Endothelial cell of umbilical vein (primary cell): ENCODE results near the gene TRIM24. TPM values are rescaled to one million over a fixed set of nuclear protein-coding genes. Genes with fewer than 3 reads are reported as not detected.

ENCODE experiments used
- BruUV-seq: library from RNA; stranded (reverse); fragments of 400-500 nt; replicated peaks from 2 replicates; lab custom pipeline; 2021; lab: Mats Ljungman, UMichigan
- CTCF ChIA-PET: fragments of 300-600, 350-600 bp; sonication (Branson Sonifier 250); formaldehyde crosslinking; loops from one replicate; lab custom pipeline; 2021; ENCODE audit warnings: antibody characterized with exemption, inconsistent platforms; lab: Charles Lee
- POLR2A ChIA-PET: fragments of 300-600, 350-600 bp; sonication (Branson Sonifier 250); formaldehyde crosslinking; loops from one replicate; lab custom pipeline; 2021; ENCODE audit warnings: antibody characterized with exemption, inconsistent platforms; lab: Charles Lee
- DNase-seq: peaks from one replicate; pipeline ENCODE4 v3.0.0-alpha.2; 2011; ENCODE audit warnings: low read depth, low spot score
- FAIRE-seq: peaks from 2 replicates; lab custom pipeline; 2011; peaks lifted over from hg19 to GRCh38; lab: Jason Lieb, UNC
- H2AFZ ChIP-seq: 2 replicates; pipeline ENCODE4 v1.6.0; 2012; ENCODE audit warnings: low read depth, low read length, control low read depth, inconsistent platforms
- H3K27ac ChIP-seq: 2 replicates; pipeline ENCODE4 v1.5.1; 2011; ENCODE audit warnings: low read depth, mild to moderate bottlenecking, control low read depth, low read length, moderate library complexity; ENCODE audit not compliant: insufficient read depth
- H3K27me3 ChIP-seq, 2 experiments: 2 replicates each; pipeline versions ENCODE4 v1.6.0 to v1.6.1; 2011; ENCODE audit warnings: low read length in 2 of 2, mixed read lengths in 1 of 2; ENCODE audit not compliant: control insufficient read depth in 2 of 2, insufficient read depth in 2 of 2
- H3K36me3 ChIP-seq, 2 experiments: 2 replicates in 1 of 2; 3 replicates in 1 of 2; pipeline ENCODE4 v1.5.1; 2011; ENCODE audit warnings: low read length in 2 of 2, mild to moderate bottlenecking in 1 of 2, moderate library complexity in 1 of 2; ENCODE audit not compliant: control insufficient read depth in 2 of 2, insufficient read depth in 2 of 2; ENCODE audit errors: extremely low read depth in 1 of 2
- H3K4me1 ChIP-seq: 3 replicates; pipeline ENCODE4 v1.5.1; 2011; ENCODE audit warnings: mild to moderate bottlenecking, low read length; ENCODE audit not compliant: control insufficient read depth, insufficient read depth; ENCODE audit errors: extremely low read depth
- H3K4me2 ChIP-seq: 2 replicates; pipeline ENCODE4 v1.6.1; 2011; ENCODE audit warnings: low read length, control low read depth, mixed read lengths; ENCODE audit not compliant: insufficient read depth
- H3K4me3 ChIP-seq, 3 experiments: fragments of 200-600 bp in 1 of 3; sonication (generic), shearing (Covaris generic) in 1 of 3; replicated peaks in 1 of 3; 2 replicates each; pipeline ENCODE4 v1.5.1; 2011 to 2016; ENCODE audit warnings: control low read depth in 3 of 3, low read length in 3 of 3, mild to moderate bottlenecking in 2 of 3, inconsistent platforms in 1 of 3, low read depth in 1 of 3, moderate library complexity in 1 of 3; ENCODE audit not compliant: insufficient read depth in 1 of 3
- H3K79me2 ChIP-seq: 2 replicates; pipeline ENCODE4 v1.6.0; 2012; ENCODE audit warnings: low read length, inconsistent platforms; ENCODE audit not compliant: control insufficient read depth, insufficient read depth
- H3K9ac ChIP-seq: replicated peaks from 2 replicates; pipeline ENCODE3; 2011; ENCODE audit warnings: low read length, control low read depth; ENCODE audit not compliant: insufficient read depth; ENCODE audit errors: extremely low read depth
- H3K9me1 ChIP-seq: replicated peaks from 3 replicates; pipeline ENCODE4 v1.6.0; 2011; ENCODE audit warnings: mild to moderate bottlenecking, low read length; ENCODE audit not compliant: control insufficient read depth, insufficient read depth; ENCODE audit errors: extremely low read depth
- H3K9me3 ChIP-seq: replicated peaks from 2 replicates; pipeline ENCODE4 v1.5.1; 2012; ENCODE audit warnings: low read length, inconsistent platforms; ENCODE audit not compliant: control insufficient read depth, insufficient read depth
- H4K20me1 ChIP-seq: replicated peaks from 2 replicates; pipeline ENCODE3; 2011; ENCODE audit warnings: mild to moderate bottlenecking, low read length; ENCODE audit not compliant: control insufficient read depth, insufficient read depth; ENCODE audit errors: extremely low read depth
- EZH2 ChIP-seq: IDR thresholded peaks from 2 replicates; pipeline ENCODE4 v1.6.1; 2012; ENCODE audit warnings: borderline replicate concordance, low read depth, mild to moderate bottlenecking, moderate library complexity, low read length, inconsistent platforms; ENCODE audit not compliant: severe bottlenecking
- FOS ChIP-seq: IDR thresholded peaks from 2 replicates; pipeline ENCODE4 v1.6.1; 2011; ENCODE audit warnings: mild to moderate bottlenecking, low read length, moderate library complexity, borderline replicate concordance; ENCODE audit not compliant: insufficient read depth
- GATA2 ChIP-seq: IDR thresholded peaks from 2 replicates; pipeline ENCODE4 v1.7.0; 2011; ENCODE audit warnings: low read depth, mild to moderate bottlenecking, moderate library complexity, mixed read lengths, low read length; ENCODE audit not compliant: insufficient read length, insufficient read depth
- JUN ChIP-seq: IDR thresholded peaks from 2 replicates; pipeline ENCODE4 v1.6.1; 2011; ENCODE audit warnings: borderline replicate concordance, low read depth; ENCODE audit not compliant: insufficient read length, insufficient read depth
- MYC ChIP-seq: IDR thresholded peaks from one replicate; pipeline ENCODE4 v1.6.1; 2011; ENCODE audit warnings: mild to moderate bottlenecking, low read depth, low read length
- POLR2A ChIP-seq: IDR thresholded peaks from 2 replicates; pipeline ENCODE4 v1.6.1; 2012; ENCODE audit warnings: low read depth, mild to moderate bottlenecking, control low read depth, low read length
- POLR2AphosphoS5 ChIP-seq: IDR thresholded peaks from 2 replicates; pipeline ENCODE4 v1.6.1; 2012; ENCODE audit warnings: low read depth, mild to moderate bottlenecking, control low read depth, low read length, moderate library complexity; ENCODE audit not compliant: insufficient read depth
- dilution Hi-C: fragments of 300-500 bp; cut with MboI; formaldehyde crosslinking; loops from one replicate; pipeline ENCODE4 v1.15.0; 2019; ENCODE audit warnings: low sequenced_read_pairs; ENCODE audit not compliant: extremely low pct_ligation_motif_present
- intact Hi-C: fragments of 100-400 bp; cut with micrococcal nuclease; formaldehyde crosslinking; loops from one replicate; pipeline ENCODE4 v1.10.0; 2022
- polyA plus RNA-seq, 4 experiments: library from polyadenylated mRNA; depleted of rRNA in 3 of 4; stranded (reverse) in 3 of 4; unstranded in 1 of 4; fragments of >200 nt; gene quantifications; 2 replicates each; pipeline versions ENCODE4 v1.2.1 to v1.2.3, GENCODE V29; 2011 to 2012; ENCODE audit warnings: missing spikeins in 1 of 4
- total RNA-seq: library from RNA; stranded (reverse); gene quantifications from 2 replicates; pipeline ENCODE4 v1.2.3, GENCODE V29; 2021
- TF ChIP-seq, protein P1 (sequence below), 2 donors: IDR thresholded peaks; 1 replicate in 1 of 2; 2 replicates in 1 of 2; pipeline ENCODE4 v1.5.1; 2011; ENCODE audit warnings: low read length in 2 of 2, mild to moderate bottlenecking in 2 of 2, moderate library complexity in 2 of 2, control low read depth in 1 of 2, inconsistent platforms in 1 of 2, low read depth in 1 of 2; ENCODE audit not compliant: insufficient read depth in 1 of 2; ENCODE audit errors: extremely low read depth in 1 of 2
- TF ChIP-seq, protein P2 (sequence below): IDR thresholded peaks from 2 replicates; pipeline ENCODE4 v1.6.1; 2011; ENCODE audit not compliant: insufficient read depth, insufficient read length

TRIM24 gene
- total and polyA plus RNA-seq, 2 donors (not counting 3 experiments of a cell fraction or from before 2014, with no cell fraction given) = 9.1 to 26.1 TPM

DNA sequence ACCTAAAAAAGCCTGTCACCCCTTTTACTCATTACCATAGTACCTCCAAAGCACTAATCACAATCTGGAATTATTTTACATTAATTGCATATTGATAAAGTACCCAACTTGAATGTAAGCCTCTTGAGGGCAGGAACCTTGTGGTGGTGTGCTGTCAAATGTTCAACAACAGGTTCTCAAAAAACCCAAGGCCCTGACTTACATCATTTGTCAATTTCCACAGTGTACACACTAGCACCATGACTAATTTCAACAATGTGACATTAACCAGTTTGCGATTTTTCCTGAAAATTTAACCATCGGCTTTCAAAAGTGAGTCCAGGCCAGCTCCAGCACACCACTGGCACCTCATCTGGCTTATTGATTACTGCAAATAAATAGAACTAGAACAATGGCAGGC lies 153.6 kb downstream of the TRIM24 start:
- Histone ChIP-seq H2AFZ (no peak overlapping the region), H3K4me3 (no peak overlapping the region), H3K27ac (no peak overlapping the region), H3K27me3 (no peaks in the 10 kb centered on the region), H3K9me3 (no peaks in the 10 kb centered on the region), H3K79me2 (no peaks in the 10 kb centered on the region), H3K9ac (no peak overlapping the region), H4K20me1 (no peaks in the 10 kb centered on the region), H3K36me3 (no peaks in the 10 kb centered on the region), H3K4me2 (no peak overlapping the region), H3K9me1 (no peaks in the 10 kb centered on the region), H3K4me1 (no peaks in the 10 kb centered on the region)
- TF ChIP-seq POLR2A = no peak
- no peak for TF ChIP-seq FOS
- no peak for TF ChIP-seq MYC
- TF ChIP-seq POLR2AphosphoS5 = no peak
- TF ChIP-seq, protein P1, sequence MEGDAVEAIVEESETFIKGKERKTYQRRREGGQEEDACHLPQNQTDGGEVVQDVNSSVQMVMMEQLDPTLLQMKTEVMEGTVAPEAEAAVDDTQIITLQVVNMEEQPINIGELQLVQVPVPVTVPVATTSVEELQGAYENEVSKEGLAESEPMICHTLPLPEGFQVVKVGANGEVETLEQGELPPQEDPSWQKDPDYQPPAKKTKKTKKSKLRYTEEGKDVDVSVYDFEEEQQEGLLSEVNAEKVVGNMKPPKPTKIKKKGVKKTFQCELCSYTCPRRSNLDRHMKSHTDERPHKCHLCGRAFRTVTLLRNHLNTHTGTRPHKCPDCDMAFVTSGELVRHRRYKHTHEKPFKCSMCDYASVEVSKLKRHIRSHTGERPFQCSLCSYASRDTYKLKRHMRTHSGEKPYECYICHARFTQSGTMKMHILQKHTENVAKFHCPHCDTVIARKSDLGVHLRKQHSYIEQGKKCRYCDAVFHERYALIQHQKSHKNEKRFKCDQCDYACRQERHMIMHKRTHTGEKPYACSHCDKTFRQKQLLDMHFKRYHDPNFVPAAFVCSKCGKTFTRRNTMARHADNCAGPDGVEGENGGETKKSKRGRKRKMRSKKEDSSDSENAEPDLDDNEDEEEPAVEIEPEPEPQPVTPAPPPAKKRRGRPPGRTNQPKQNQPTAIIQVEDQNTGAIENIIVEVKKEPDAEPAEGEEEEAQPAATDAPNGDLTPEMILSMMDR (IDR thresholded peaks at IDR 0.05; ENCODE audit: extremely low read depth in 1 of 2, insufficient read depth in 1 of 2, low read depth in 1 of 2, low read length in 2 of 2) = no peak
- TF ChIP-seq JUN = no peak
- TF ChIP-seq GATA2 = no peak
- TF ChIP-seq, protein P2, sequence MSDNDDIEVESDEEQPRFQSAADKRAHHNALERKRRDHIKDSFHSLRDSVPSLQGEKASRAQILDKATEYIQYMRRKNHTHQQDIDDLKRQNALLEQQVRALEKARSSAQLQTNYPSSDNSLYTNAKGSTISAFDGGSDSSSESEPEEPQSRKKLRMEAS = no peak
- no peak for TF ChIP-seq EZH2
- CTCF ChIA-PET = no interaction called here
- DNase-seq (no peak), FAIRE-seq (no peak)
- BruUV-seq = no TSS peak
- intact Hi-C loops = no loop called here
- POLR2A ChIA-PET = no interaction called here
- dilution Hi-C loops = no loop called here
